ENCODE data around the gene PPA1. TPM values are rescaled to one million over a fixed set of nuclear protein-coding genes. Genes with fewer than 3 reads are reported as not detected.

Gene PPA1
- total RNA-seq, 1 experiment from 2014 or later: 234 TPM

DNA sequence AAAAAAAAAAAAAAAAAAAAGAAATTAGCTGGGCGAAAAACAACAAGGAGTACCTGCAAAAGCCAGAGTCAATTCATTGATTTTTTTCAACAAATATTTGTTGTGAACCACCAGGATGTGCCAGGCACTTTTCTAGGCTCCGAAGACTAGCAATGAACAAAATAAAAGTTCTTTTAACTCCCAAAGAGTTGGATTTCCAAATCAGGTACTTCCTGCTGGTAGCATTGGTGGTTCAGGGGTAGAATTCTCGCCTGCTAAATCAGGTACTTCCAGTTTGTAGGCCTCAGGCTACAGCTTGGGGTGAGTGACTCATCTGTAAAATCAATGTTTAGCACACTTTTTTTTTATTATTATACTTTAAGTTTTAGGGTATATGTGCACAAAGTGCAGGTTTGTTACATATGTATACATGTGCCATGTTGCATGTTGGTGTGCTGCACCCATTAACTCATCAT lies 10.9 kb downstream of the PPA1 start:
- H4K20me1 ChIP-seq (ENCODE audit: insufficient read depth): peaks cover 5% of the 10 kb centered on the region; the same call in 1 of the 2 replicates
- peak; percentile 85 for ATAC-seq
- peaks cover 24 to 36% of the 10 kb centered on the region in 2 experiments for H3K4me1 ChIP-seq (ENCODE audit: control insufficient read depth in 1 of 2, insufficient read depth in 2 of 2, low read length in 2 of 2)
- no peaks in the 10 kb centered on the region for H3K9me2 ChIP-seq (ENCODE audit: insufficient read depth)
- POLR2A ChIA-PET: interaction anchor here (0.7 to 3.3 kb wide), 5 partner anchors 10 to 165 kb away, joined by 3 to 19 read pairs (median 9); partner anchors contain the start of gene PPA1
- intact Hi-C loops (cut with micrococcal nuclease): loop anchor here (5.0 kb wide), 1 partner anchor 315 kb away; no protein-coding TSS in a partner anchor
- peak overlapping the region in 1 of 2 experiments; percentile 19; a peak in 1 of 4 replicates for H3K4me3 ChIP-seq (replicated peaks in 1 of 2; ENCODE audit: low read depth in 1 of 2, low read length in 2 of 2)
- peak overlapping the region; percentile 67 for H3K27ac ChIP-seq (ENCODE audit: low read depth, low read length)
- DNase-seq (ENCODE audit: low read depth, low spot score): peak; percentile 77
- BruUV-seq (replicated peaks): no TSS peak
- H3K9me3 ChIP-seq (ENCODE audit: control insufficient read depth in 1 of 2, insufficient read depth in 1 of 2, low read depth in 1 of 2, low read length in 2 of 2): no peaks in the 10 kb centered on the region
- peaks cover 83% of the 10 kb centered on the region for H3K79me2 ChIP-seq (ENCODE audit: insufficient read depth, low read length)
- RAD21 ChIA-PET (ENCODE audit: low non-redundant PET in 1 of 2, low total read pairs in 2 of 2, uncharacterized antibody in 2 of 2, unreplicated experiment in 2 of 2): interaction anchor here (0.6 to 2.8 kb wide), 6 partner anchors 34 to 237 kb away, joined by 3 to 30 read pairs (median 6); no protein-coding TSS in a partner anchor
- H3K9ac ChIP-seq (ENCODE audit: low read length): peak overlapping the region; percentile 40; the same call in 1 of the 2 replicates
- H3K36me3 ChIP-seq (ENCODE audit: control insufficient read depth in 1 of 2, insufficient read depth in 2 of 2, low read length in 2 of 2): peaks cover 10 to 19% of the 10 kb centered on the region in 2 experiments; a peak in 3 of 4 replicates
- no peak overlapping the region for H2AFZ ChIP-seq (ENCODE audit: low read depth, low read length, poor library complexity, severe bottlenecking)
- H3K4me2 ChIP-seq (ENCODE audit: low read length): peak overlapping the region; percentile 70
- CTCF ChIA-PET: interaction anchor here (0.6 to 5.7 kb wide), 22 partner anchors 10 to 212 kb away, joined by 3 to 174 read pairs (median 6); partner anchors contain the start of genes PPA1, SAR1A and TYSND1
- TF ChIP-seq POLR2A (IDR thresholded peaks at IDR 0.05; ENCODE audit: borderline replicate concordance, extremely low read depth, insufficient read depth, insufficient read length) (no peak), ZNF274 (IDR thresholded peaks at IDR 0.05; ENCODE audit: low read depth, low read length) (no peak), ZFX (IDR thresholded peaks at IDR 0.05) (no peak), FOSL1 (IDR thresholded peaks at IDR 0.05; ENCODE audit: low read depth) (peak; percentile 82), SRF (IDR thresholded peaks at IDR 0.05; ENCODE audit: low read depth) (peak; percentile 91), EZH2 (IDR thresholded peaks at IDR 0.05) (no peak), CTCF (IDR thresholded peaks at IDR 0.05 in 2 of 3, conservative IDR thresholded peaks at IDR 0.05 in 1 of 3; ENCODE audit: borderline replicate concordance in 1 of 3, insufficient read depth in 1 of 3, low read depth in 2 of 3, low read length in 2 of 3) (no peak), CBX3 (IDR thresholded peaks at IDR 0.05; ENCODE audit: low read depth) (no peak; the same call in 1 of the 2 replicates), TCF7L2 (IDR thresholded peaks at IDR 0.05; ENCODE audit: borderline replicate concordance, extremely low read depth, insufficient read depth, insufficient read length) (no peak), RAD21 (IDR thresholded peaks at IDR 0.05; ENCODE audit: low read depth) (peak; percentile 23; the same call in 1 of the 2 replicates), POLR2AphosphoS5 (IDR thresholded peaks at IDR 0.05; ENCODE audit: low read depth, low read length) (no peak; the same call in 1 of the 2 replicates), REST (IDR thresholded peaks at IDR 0.05; ENCODE audit: low read depth) (no peak), EZH2phosphoT487 (IDR thresholded peaks at IDR 0.05; ENCODE audit: borderline replicate concordance) (no peak), JUND (IDR thresholded peaks at IDR 0.05) (peak; percentile 84), YY1 (IDR thresholded peaks at IDR 0.05; ENCODE audit: extremely low read depth, insufficient replicate concordance, low read depth, low read length) (no peak), CEBPB (IDR thresholded peaks at IDR 0.05; ENCODE audit: low read depth) (peak; percentile 30; the same call in 1 of the 2 replicates), SP1 (IDR thresholded peaks at IDR 0.05; ENCODE audit: low read depth) (peak; percentile 66), EGR1 (IDR thresholded peaks at IDR 0.05; ENCODE audit: low read depth) (no peak)
- TF ChIP-seq, protein P1, sequence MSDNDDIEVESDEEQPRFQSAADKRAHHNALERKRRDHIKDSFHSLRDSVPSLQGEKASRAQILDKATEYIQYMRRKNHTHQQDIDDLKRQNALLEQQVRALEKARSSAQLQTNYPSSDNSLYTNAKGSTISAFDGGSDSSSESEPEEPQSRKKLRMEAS (IDR thresholded peaks at IDR 0.05): peak; percentile 1; the same call in 1 of the 2 replicates
- TF ChIP-seq, protein P2, sequence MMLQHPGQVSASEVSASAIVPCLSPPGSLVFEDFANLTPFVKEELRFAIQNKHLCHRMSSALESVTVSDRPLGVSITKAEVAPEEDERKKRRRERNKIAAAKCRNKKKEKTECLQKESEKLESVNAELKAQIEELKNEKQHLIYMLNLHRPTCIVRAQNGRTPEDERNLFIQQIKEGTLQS (IDR thresholded peaks at IDR 0.05): no peak
- no peaks in the 10 kb centered on the region for H3K27me3 ChIP-seq (ENCODE audit: insufficient read depth, low read length)

All from HCT116 (cell line).